BE2C (cell line): ENCODE results near the gene RAD51C.
A peak's percentile ranks its signal among the peaks of the same experiment; 100 is the strongest.

Experiments
- DNase-seq: peaks from one replicate; pipeline ENCODE4 v3.0.0-alpha.2; 2020
- H3K27me3 ChIP-seq: fragments of 250-450 bp; sonication (Bioruptor Pico); 2 replicates; pipeline ENCODE4 v1.5.1; 2020; ENCODE audit warnings: mild to moderate bottlenecking
- H3K36me3 ChIP-seq: fragments of 250-450 bp; sonication (Bioruptor Pico); 2 replicates; pipeline ENCODE4 v1.5.1; 2020; ENCODE audit warnings: mild to moderate bottlenecking
- H3K4me1 ChIP-seq: fragments of 250-450 bp; sonication (Bioruptor Pico); 2 replicates; pipeline ENCODE4 v1.5.1; 2020
- H3K4me3 ChIP-seq: 2 replicates; pipeline ENCODE4 v1.5.1; 2011; ENCODE audit warnings: low read depth, low read length
- H3K9me3 ChIP-seq: fragments of 250-450 bp; sonication (Bioruptor Pico); 2 replicates; pipeline ENCODE4 v1.5.1; 2020
- CTCF ChIP-seq: IDR thresholded peaks from 2 replicates; pipeline ENCODE4 v1.5.1; 2012; ENCODE audit warnings: mild to moderate bottlenecking, low read depth, low read length

Gene RAD51C

GRCh38 chr17:58702708-58703107, 10.3 kb downstream of the RAD51C start:
- Histone ChIP-seq H3K9me3 (no peaks in the 10 kb centered on the region), H3K36me3 (peaks cover 28% of the 10 kb centered on the region), H3K4me3 (no peak overlapping the region), H3K4me1 (no peaks in the 10 kb centered on the region; the same call in 1 of the 2 replicates), H3K27me3 (no peaks in the 10 kb centered on the region)
- DNase-seq = no peak
- no peak for TF ChIP-seq CTCF

- no peak for DNase-seq
- Histone ChIP-seq H3K4me1 (no peaks in the 10 kb centered on the region; the same call in 1 of the 2 replicates), H3K4me3 (no peak overlapping the region), H3K27me3 (no peaks in the 10 kb centered on the region), H3K36me3 (peaks cover 28% of the 10 kb centered on the region), H3K9me3 (no peaks in the 10 kb centered on the region)
- TF ChIP-seq CTCF = no peak
Observed at GRCh38 chr17:58703137-58703915, 10.9 kb downstream of the RAD51C start.

- Histone ChIP-seq H3K4me3 (no peak overlapping the region), H3K27me3 (no peaks in the 10 kb centered on the region), H3K36me3 (peaks cover 27% of the 10 kb centered on the region), H3K4me1 (no peaks in the 10 kb centered on the region; the same call in 1 of the 2 replicates), H3K9me3 (no peaks in the 10 kb centered on the region)
- DNase-seq = no peak
- no peak for TF ChIP-seq CTCF
Observed at GRCh38 chr17:58703916-58704286, 11.5 kb downstream of the RAD51C start.

- no peak for TF ChIP-seq CTCF
- Histone ChIP-seq H3K4me1 (no peaks in the 10 kb centered on the region; the same call in 1 of the 2 replicates), H3K4me3 (no peak overlapping the region), H3K27me3 (no peaks in the 10 kb centered on the region), H3K36me3 (peaks cover 15% of the 10 kb centered on the region), H3K9me3 (no peaks in the 10 kb centered on the region)
- DNase-seq = no peak
Observed at GRCh38 chr17:58706351-58707140, 14.1 kb downstream of the RAD51C start.

- peaks cover 10% of the 10 kb centered on the region for H3K36me3 ChIP-seq
- DNase-seq = peak; percentile 73
- TF ChIP-seq CTCF = peak; percentile 75
- H3K4me3 ChIP-seq = no peak overlapping the region
- no peaks in the 10 kb centered on the region for H3K27me3 ChIP-seq
- H3K4me1 ChIP-seq = no peaks in the 10 kb centered on the region; the same call in 1 of the 2 replicates
- no peaks in the 10 kb centered on the region for H3K9me3 ChIP-seq
Observed at GRCh38 chr17:58710948-58711552, 18.6 kb downstream of the RAD51C start.
